ENCODE measurements around the gene MBTD1. TPM values are rescaled to one million over a fixed set of nuclear protein-coding genes. Genes with fewer than 3 reads are reported as not detected.

Gene MBTD1
- total and polyA plus RNA-seq, 4 donors, result 2.4 to 14.2 (median 7.8) TPM

DNA sequence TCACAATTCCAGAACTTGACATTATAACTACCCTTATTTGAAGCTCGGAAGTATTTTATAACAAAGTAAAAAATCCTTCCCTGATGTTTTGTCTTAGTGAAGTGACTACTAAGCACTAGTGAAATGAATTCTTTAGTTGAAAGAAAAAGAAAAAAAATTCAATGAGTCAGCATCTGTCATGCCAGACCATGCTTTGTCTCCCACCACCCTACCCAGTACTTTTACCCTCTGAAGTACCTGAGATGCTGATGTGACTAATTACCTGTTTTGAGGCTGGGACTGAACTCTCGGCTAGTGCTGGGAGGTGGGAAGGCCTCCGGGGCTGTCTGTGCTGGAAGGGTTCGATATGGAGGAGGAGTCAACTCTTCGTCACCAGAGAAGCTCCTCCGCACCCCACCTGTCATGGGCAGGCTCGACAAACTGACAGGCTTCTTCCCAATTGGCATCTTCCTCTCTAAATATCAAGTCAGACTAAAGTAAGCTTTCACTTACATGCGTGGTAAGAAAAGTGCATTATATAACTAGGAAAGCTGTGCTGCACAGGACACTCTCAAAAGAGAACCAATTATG lies 74.0 kb downstream of the MBTD1 start:
- no peak overlapping the region for H3K4me3 ChIP-seq (ENCODE audit: low read depth in 1 of 3, low read length in 3 of 3)
- peaks cover 2 to 28% (median 13%) of the 10 kb centered on the region in 4 donors for H3K36me3 ChIP-seq (ENCODE audit: control insufficient read depth in 4 of 4, insufficient read depth in 3 of 4, low read depth in 1 of 4, low read length in 3 of 4)
- H3K27ac ChIP-seq (ENCODE audit: low read depth in 1 of 2, low read length in 2 of 2), result no peak overlapping the region
- TF ChIP-seq JUND (IDR thresholded peaks at IDR 0.05), result no peak
- no peak for TF ChIP-seq FOXA2 (IDR thresholded peaks at IDR 0.05)
- no peaks in the 10 kb centered on the region for H3K9me3 ChIP-seq (ENCODE audit: control insufficient read depth in 4 of 4, low read length in 3 of 4)
- no peak for DNase-seq (ENCODE audit: low spot score)
- H3K4me1 ChIP-seq (ENCODE audit: control insufficient read depth in 4 of 4, insufficient read depth in 4 of 4, low read length in 3 of 4), result peaks cover 0 to 1% (median 0%) of the 10 kb centered on the region in 4 donors
- H3K27me3 ChIP-seq (ENCODE audit: control insufficient read depth in 4 of 4, insufficient read depth in 4 of 4, low read length in 3 of 4), result no peaks in the 10 kb centered on the region
- whole genome bisulfite sequencing, result 96% methylated on average over 8 of the region's 8 CpGs
- no peak overlapping the region for H3K9ac ChIP-seq (ENCODE audit: low read depth in 1 of 2, low read length in 2 of 2)

GRCh38 chr17:51184124-51184523 lies 75.7 kb downstream of the MBTD1 start:
- H3K36me3 ChIP-seq (ENCODE audit: control insufficient read depth in 4 of 4, insufficient read depth in 3 of 4, low read depth in 1 of 4, low read length in 3 of 4), result peaks cover 0 to 27% (median 13%) of the 10 kb centered on the region in 4 donors
- TF ChIP-seq SP1 (IDR thresholded peaks at IDR 0.05) (no peak), FOXA1 (IDR thresholded peaks at IDR 0.05) (no peak), JUND (IDR thresholded peaks at IDR 0.05) (no peak), EGR1 (IDR thresholded peaks at IDR 0.05; ENCODE audit: low read depth in 2 of 2) (no peak), RAD21 (IDR thresholded peaks at IDR 0.05) (no peak), HNF4G (IDR thresholded peaks at IDR 0.05) (no peak), RXRA (IDR thresholded peaks at IDR 0.05) (no peak), YY1 (IDR thresholded peaks at IDR 0.05) (no peak), GABPA (IDR thresholded peaks at IDR 0.05 in 1 of 2, conservative IDR thresholded peaks at IDR 0.05 in 1 of 2) (no peak), NR2F2 (IDR thresholded peaks at IDR 0.05) (no peak), HNF4A (conservative IDR thresholded peaks at IDR 0.05) (no peak), FOXA2 (IDR thresholded peaks at IDR 0.05) (no peak), CTCF (IDR thresholded peaks at IDR 0.05; ENCODE audit: low read depth, low read length, missing input control) (no peak), ZBTB33 (IDR thresholded peaks at IDR 0.05) (no peak)
- TF ChIP-seq, protein P1, sequence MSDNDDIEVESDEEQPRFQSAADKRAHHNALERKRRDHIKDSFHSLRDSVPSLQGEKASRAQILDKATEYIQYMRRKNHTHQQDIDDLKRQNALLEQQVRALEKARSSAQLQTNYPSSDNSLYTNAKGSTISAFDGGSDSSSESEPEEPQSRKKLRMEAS (IDR thresholded peaks at IDR 0.05), result no peak
- TF ChIP-seq, protein P2, sequence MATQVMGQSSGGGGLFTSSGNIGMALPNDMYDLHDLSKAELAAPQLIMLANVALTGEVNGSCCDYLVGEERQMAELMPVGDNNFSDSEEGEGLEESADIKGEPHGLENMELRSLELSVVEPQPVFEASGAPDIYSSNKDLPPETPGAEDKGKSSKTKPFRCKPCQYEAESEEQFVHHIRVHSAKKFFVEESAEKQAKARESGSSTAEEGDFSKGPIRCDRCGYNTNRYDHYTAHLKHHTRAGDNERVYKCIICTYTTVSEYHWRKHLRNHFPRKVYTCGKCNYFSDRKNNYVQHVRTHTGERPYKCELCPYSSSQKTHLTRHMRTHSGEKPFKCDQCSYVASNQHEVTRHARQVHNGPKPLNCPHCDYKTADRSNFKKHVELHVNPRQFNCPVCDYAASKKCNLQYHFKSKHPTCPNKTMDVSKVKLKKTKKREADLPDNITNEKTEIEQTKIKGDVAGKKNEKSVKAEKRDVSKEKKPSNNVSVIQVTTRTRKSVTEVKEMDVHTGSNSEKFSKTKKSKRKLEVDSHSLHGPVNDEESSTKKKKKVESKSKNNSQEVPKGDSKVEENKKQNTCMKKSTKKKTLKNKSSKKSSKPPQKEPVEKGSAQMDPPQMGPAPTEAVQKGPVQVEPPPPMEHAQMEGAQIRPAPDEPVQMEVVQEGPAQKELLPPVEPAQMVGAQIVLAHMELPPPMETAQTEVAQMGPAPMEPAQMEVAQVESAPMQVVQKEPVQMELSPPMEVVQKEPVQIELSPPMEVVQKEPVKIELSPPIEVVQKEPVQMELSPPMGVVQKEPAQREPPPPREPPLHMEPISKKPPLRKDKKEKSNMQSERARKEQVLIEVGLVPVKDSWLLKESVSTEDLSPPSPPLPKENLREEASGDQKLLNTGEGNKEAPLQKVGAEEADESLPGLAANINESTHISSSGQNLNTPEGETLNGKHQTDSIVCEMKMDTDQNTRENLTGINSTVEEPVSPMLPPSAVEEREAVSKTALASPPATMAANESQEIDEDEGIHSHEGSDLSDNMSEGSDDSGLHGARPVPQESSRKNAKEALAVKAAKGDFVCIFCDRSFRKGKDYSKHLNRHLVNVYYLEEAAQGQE (IDR thresholded peaks at IDR 0.05), result no peak
- H3K4me3 ChIP-seq (ENCODE audit: low read depth in 1 of 3, low read length in 3 of 3), result no peak overlapping the region
- no peaks in the 10 kb centered on the region for H3K27me3 ChIP-seq (ENCODE audit: control insufficient read depth in 4 of 4, insufficient read depth in 4 of 4, low read length in 3 of 4)
- H3K9me3 ChIP-seq (ENCODE audit: control insufficient read depth in 4 of 4, low read length in 3 of 4), result no peaks in the 10 kb centered on the region
- H3K9ac ChIP-seq (ENCODE audit: low read depth in 1 of 2, low read length in 2 of 2), result no peak overlapping the region
- no peak overlapping the region for H3K27ac ChIP-seq (ENCODE audit: low read depth in 1 of 2, low read length in 2 of 2)
- H3K4me1 ChIP-seq (ENCODE audit: control insufficient read depth in 4 of 4, insufficient read depth in 4 of 4, low read length in 3 of 4), result no peaks in the 10 kb centered on the region
- DNase-seq (ENCODE audit: low spot score), result no peak
- 86% methylated on average over 1 of the region's 1 CpG for WGBS

Data from liver (tissue), 9 donors.